K562 (cell line): ENCODE measurements around the gene ELOVL5. TPM values are rescaled to one million over a fixed set of nuclear protein-coding genes. Genes with fewer than 3 reads are reported as not detected.

Experiments
- ATAC-seq: fragments of 200-7000 bp; cut with Tn5 transposase; 3 replicates; pipeline ENCODE4 v1.9.1; 2020; ENCODE audit warnings: moderate library complexity
- BruUV-seq: library from RNA; stranded (reverse); fragments of 400-500 nt; replicated peaks from 2 replicates; lab custom pipeline; 2021; lab: Mats Ljungman, UMichigan
- CTCF ChIA-PET: fragments of 300-600 bp; formaldehyde crosslinking; extraction: SDS; loops from one replicate; lab custom pipeline; 2021; ENCODE audit warnings: low intra/inter-chr PET ratio; lab: Yijun Ruan, JAX
- POLR2A ChIA-PET: fragments of 300-600, 350-650 bp; sonication (Branson Sonifier 250); formaldehyde crosslinking; extraction: SDS; loops from one replicate; lab custom pipeline; 2021; ENCODE audit warnings: antibody characterized with exemption, inconsistent platforms; lab: Yijun Ruan, JAX
- DNase-seq, 4 experiments: peaks; one replicate each; pipeline versions ENCODE4 v3.0.0 to v3.0.0-alpha.2; 2011 to 2018; ENCODE audit warnings: low spot score in 3 of 4, mixed read lengths in 3 of 4; ENCODE audit errors: extremely low read depth in 1 of 4
- FAIRE-seq: peaks from 2 replicates; lab custom pipeline; 2011; peaks lifted over from hg19 to GRCh38; lab: Jason Lieb, UNC
- H2AFZ ChIP-seq: 2 replicates; pipeline ENCODE4 v1.6.0; 2011; ENCODE audit warnings: low read depth, low read length, control low read depth, inconsistent platforms
- H3K27ac ChIP-seq: fragments of 200-600 bp; 3 replicates; pipeline ENCODE4 v1.8.0; 2011; ENCODE audit warnings: low read depth, mild to moderate bottlenecking, control low read depth, inconsistent platforms, low read length, moderate library complexity, mixed read lengths; ENCODE audit errors: extremely low read depth
- H3K27me3 ChIP-seq, 2 experiments: fragments of 300-600 bp in 1 of 2; 2 replicates in 1 of 2; 3 replicates in 1 of 2; pipeline versions ENCODE4 v1.6.0 to v1.8.0; 2011; ENCODE audit warnings: inconsistent platforms in 2 of 2, low read length in 2 of 2, mild to moderate bottlenecking in 1 of 2, mixed read lengths in 1 of 2, moderate library complexity in 1 of 2; ENCODE audit not compliant: control insufficient read depth in 2 of 2, insufficient read depth in 2 of 2
- H3K36me3 ChIP-seq: fragments of 300-600 bp; 3 replicates; pipeline ENCODE4 v1.8.0; 2011; ENCODE audit warnings: mild to moderate bottlenecking, low read length, inconsistent platforms; ENCODE audit not compliant: control insufficient read depth, insufficient read depth
- H3K4me1 ChIP-seq, 2 experiments: fragments of 200-600 bp in 1 of 2; replicated peaks in 1 of 2; 2 replicates in 1 of 2; 3 replicates in 1 of 2; pipeline versions ENCODE4 v1.5.1 to v1.8.0; 2011; ENCODE audit warnings: inconsistent platforms in 2 of 2, low read length in 2 of 2, mild to moderate bottlenecking in 1 of 2, mixed read lengths in 1 of 2, moderate library complexity in 1 of 2; ENCODE audit not compliant: control insufficient read depth in 2 of 2, insufficient read depth in 2 of 2
- H3K4me2 ChIP-seq: 2 replicates; pipeline ENCODE4 v1.6.1; 2011; ENCODE audit warnings: low read length, control low read depth, inconsistent platforms, mixed read lengths; ENCODE audit not compliant: insufficient read depth
- H3K4me3 ChIP-seq: fragments of 200-600 bp; sonication (generic), shearing (Covaris generic); 2 replicates; pipeline ENCODE4 v1.5.1; 2016; ENCODE audit warnings: control low read depth, inconsistent platforms
- H3K79me2 ChIP-seq: fragments of 200-600 bp; 3 replicates; pipeline ENCODE4 v1.8.0; 2011; ENCODE audit warnings: low read length, inconsistent platforms; ENCODE audit not compliant: control insufficient read depth, insufficient read depth
- H3K9ac ChIP-seq, 2 experiments: 2 replicates each; pipeline versions ENCODE4 v1.6.0 to v1.6.1; 2011; ENCODE audit warnings: low read depth in 2 of 2, low read length in 2 of 2, control low read depth in 1 of 2, inconsistent platforms in 1 of 2, mild to moderate bottlenecking in 1 of 2, mixed read lengths in 1 of 2; ENCODE audit not compliant: insufficient read depth in 1 of 2
- H3K9me1 ChIP-seq: one replicate; pipeline ENCODE4 v1.6.0; 2011; ENCODE audit warnings: inconsistent platforms, mild to moderate bottlenecking, low read length, moderate library complexity; ENCODE audit not compliant: control insufficient read depth, insufficient read depth
- H3K9me3 ChIP-seq: replicated peaks from 2 replicates; pipeline ENCODE4 v1.5.1; 2011; ENCODE audit warnings: low read depth, low read length, inconsistent platforms; ENCODE audit not compliant: control insufficient read depth, insufficient read depth
- H4K20me1 ChIP-seq: replicated peaks from 2 replicates; pipeline ENCODE4 v1.6.1; 2011; ENCODE audit warnings: low read length, inconsistent platforms, mixed read lengths; ENCODE audit not compliant: control insufficient read depth, insufficient read depth
- BCL6 ChIP-seq: fragments of 250-450 bp; sonication (Bioruptor Pico); IDR thresholded peaks from 2 replicates; pipeline ENCODE4 v1.4.0; 2020
- BCOR ChIP-seq: fragments of 450-650 bp; IDR thresholded peaks from 2 replicates; pipeline ENCODE4 v1.6.1; 2016
- BDP1 ChIP-seq: IDR thresholded peaks from 3 replicates; pipeline ENCODE4 v1.6.1; 2011; ENCODE audit not compliant: insufficient read length, insufficient read depth
- CTCF ChIP-seq, 3 experiments: IDR thresholded peaks in 2 of 3; conservative IDR thresholded peaks in 1 of 3; 2 replicates each; pipeline ENCODE4 v1.5.1; 2011 to 2012; ENCODE audit warnings: low read length in 3 of 3, mild to moderate bottlenecking in 3 of 3, control low read depth in 2 of 3, improper control_type of control experiment in 1 of 3, inconsistent platforms in 1 of 3, low read depth in 1 of 3, mixed read lengths in 1 of 3, moderate library complexity in 1 of 3; ENCODE audit not compliant: insufficient read depth in 2 of 3
- HMG20B ChIP-seq: fragments of 250-450 bp; sonication (Bioruptor Pico); IDR thresholded peaks from 2 replicates; pipeline ENCODE4 v1.5.0; 2021; ENCODE audit warnings: mild to moderate bottlenecking
- NCOA4 ChIP-seq: fragments of 450-650 bp; IDR thresholded peaks from 2 replicates; pipeline ENCODE4 v1.6.1; 2018; ENCODE audit warnings: mild to moderate bottlenecking; ENCODE audit not compliant: partially characterized antibody
- SMAD1 ChIP-seq: fragments of 150-350 bp; IDR thresholded peaks from 2 replicates; pipeline ENCODE4 v1.6.1; 2014; ENCODE audit warnings: low read length, low read depth; ENCODE audit not compliant: partially characterized antibody
- ZBTB8A ChIP-seq: fragments of 450-650 bp; IDR thresholded peaks from 2 replicates; pipeline ENCODE4 v1.6.1; 2018; ENCODE audit warnings: mild to moderate bottlenecking, moderate library complexity; ENCODE audit not compliant: partially characterized antibody
- WGBS: fragments of 100-300 bp; shearing (Covaris generic); methylation state at CpG from one replicate; pipeline ENCODE4 v1.1.6; 2016; ENCODE audit warnings: low coverage, mixed read lengths; ENCODE audit not compliant: insufficient coverage; ENCODE audit errors: missing lambda C conversion rate; 5-methylcytosine and 5-hydroxymethylcytosine counted together
- in situ Hi-C: fragments of 300-500 bp; cut with MboI; formaldehyde crosslinking; loops from 4 replicates; pipeline ENCODE4 v1.15.0; 2018; ENCODE audit warnings: inconsistent platforms, mixed read lengths
- intact Hi-C: fragments of 100-400 bp; cut with micrococcal nuclease; formaldehyde crosslinking; loops from 2 replicates; pipeline ENCODE4 v1.14.2; 2022
- polyA plus RNA-seq, 8 experiments: library from polyadenylated mRNA; depleted of rRNA in 4 of 8; stranded (reverse) in 5 of 8; unstranded in 3 of 8; fragments of >200 nt; fragmentation: Nextera tagmentation in 2 of 8; fragmentation: Illumina TruSeq in 1 of 8; extraction: Ambion mirVana in 2 of 8; extraction: Trizol in 1 of 8; gene quantifications; 2 replicates each; pipeline versions ENCODE4 v1.2.1 to v1.2.3, GENCODE V29; 2011 to 2014; ENCODE audit warnings: inconsistent platforms in 1 of 8, missing spikeins in 1 of 8
- total RNA-seq, 7 experiments: library from RNA; depleted of rRNA in 6 of 7; stranded (reverse); fragments of >200 nt in 6 of 7; fragmentation: Illumina TruSeq in 2 of 7; extraction: Trizol in 2 of 7; gene quantifications; 2 replicates each; pipeline versions ENCODE4 v1.2.1 to v1.2.3, GENCODE V29; 2011 to 2021; ENCODE audit warnings: low replicate concordance in 1 of 7
- TF ChIP-seq, protein P1 (sequence below): sonication (generic); formaldehyde crosslinking; IDR thresholded peaks from 2 replicates; pipeline ENCODE4 v1.4.0; 2020; ENCODE audit warnings: mild to moderate bottlenecking, missing genetic modification reagents

The ELOVL5 gene
- total and polyA plus RNA-seq, 9 of the 15 experiments (the other 6 are each of a cell fraction or from before 2014, with no cell fraction given): 70.6 to 245 (median 132) TPM

DNA sequence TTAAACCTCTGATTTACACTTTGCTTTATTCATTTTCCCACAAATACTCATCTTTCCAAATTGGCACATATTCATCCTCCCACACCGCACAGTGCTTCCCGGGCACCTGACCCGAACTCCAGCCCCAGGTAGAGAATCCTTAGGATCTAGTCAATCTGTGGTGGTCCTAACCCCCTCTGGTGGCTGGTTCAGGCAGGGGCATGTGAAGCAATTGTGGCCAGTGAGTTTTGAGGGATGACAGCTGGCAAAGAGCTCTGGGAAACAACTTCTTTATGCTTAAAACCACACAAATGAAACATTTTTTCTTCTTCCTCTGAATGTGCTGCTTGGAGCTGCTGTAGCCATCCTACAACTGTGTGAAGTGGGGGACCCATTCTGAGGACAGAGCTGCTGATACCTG is 54.7 kb downstream of the ELOVL5 start:
- Histone ChIP-seq H2AFZ (no peak overlapping the region), H3K79me2 (peaks cover 92% of the 10 kb centered on the region), H3K36me3 (peaks cover 68% of the 10 kb centered on the region), H3K9me3 (no peaks in the 10 kb centered on the region), H3K9me1 (no peaks in the 10 kb centered on the region), H3K9ac (no peak overlapping the region), H3K4me2 (no peak overlapping the region), H3K27me3 (no peaks in the 10 kb centered on the region), H3K4me1 (peaks cover 0 to 31% of the 10 kb centered on the region in 2 experiments; a peak in 3 of 5 replicates), H4K20me1 (no peaks in the 10 kb centered on the region; the same call in 1 of the 2 replicates), H3K4me3 (no peak overlapping the region), H3K27ac (no peak overlapping the region)
- BruUV-seq: no TSS peak
- no peak for TF ChIP-seq BDP1
- TF ChIP-seq CTCF (IDR thresholded peaks at IDR 0.05 in 2 of 3, conservative IDR thresholded peaks at IDR 0.05 in 1 of 3; ENCODE audit: insufficient read depth in 2 of 3, low read depth in 1 of 3, low read length in 3 of 3): peak; percentile 47 to 72 (median 56)
- TF ChIP-seq, protein P1, sequence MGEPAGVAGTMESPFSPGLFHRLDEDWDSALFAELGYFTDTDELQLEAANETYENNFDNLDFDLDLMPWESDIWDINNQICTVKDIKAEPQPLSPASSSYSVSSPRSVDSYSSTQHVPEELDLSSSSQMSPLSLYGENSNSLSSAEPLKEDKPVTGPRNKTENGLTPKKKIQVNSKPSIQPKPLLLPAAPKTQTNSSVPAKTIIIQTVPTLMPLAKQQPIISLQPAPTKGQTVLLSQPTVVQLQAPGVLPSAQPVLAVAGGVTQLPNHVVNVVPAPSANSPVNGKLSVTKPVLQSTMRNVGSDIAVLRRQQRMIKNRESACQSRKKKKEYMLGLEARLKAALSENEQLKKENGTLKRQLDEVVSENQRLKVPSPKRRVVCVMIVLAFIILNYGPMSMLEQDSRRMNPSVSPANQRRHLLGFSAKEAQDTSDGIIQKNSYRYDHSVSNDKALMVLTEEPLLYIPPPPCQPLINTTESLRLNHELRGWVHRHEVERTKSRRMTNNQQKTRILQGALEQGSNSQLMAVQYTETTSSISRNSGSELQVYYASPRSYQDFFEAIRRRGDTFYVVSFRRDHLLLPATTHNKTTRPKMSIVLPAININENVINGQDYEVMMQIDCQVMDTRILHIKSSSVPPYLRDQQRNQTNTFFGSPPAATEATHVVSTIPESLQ: no peak
- no peak for TF ChIP-seq BCL6
- no peak for TF ChIP-seq NCOA4
- TF ChIP-seq HMG20B: no peak
- TF ChIP-seq ZBTB8A: no peak
- TF ChIP-seq BCOR: no peak
- TF ChIP-seq SMAD1: no peak
- POLR2A ChIA-PET: interaction anchor here (0.5 to 0.6 kb wide), 3 partner anchors 30 to 48 kb away, joined by 3 read pairs; no protein-coding TSS in a partner anchor
- WGBS: 92% methylated on average over 3 of the region's 3 CpGs
- intact Hi-C loops (loop anchor here (5.0 kb wide), 1 partner anchor 122 kb away; no protein-coding TSS in a partner anchor), in situ Hi-C loops (no loop called here)
- CTCF ChIA-PET: no interaction called here
- no peak for FAIRE-seq
- peak; percentile 49; the same call in 2 of the 3 replicates for ATAC-seq
- DNase-seq: peak in 1 of 4 experiments; percentile 25
